ENCODE results near the gene SHROOM1. TPM values are rescaled to one million over a fixed set of nuclear protein-coding genes. Genes with fewer than 3 reads are reported as not detected.

The SHROOM1 gene
- total RNA-seq, 6 donors from 2014 or later, result 7.7 to 27.6 (median 20.0) TPM

DNA sequence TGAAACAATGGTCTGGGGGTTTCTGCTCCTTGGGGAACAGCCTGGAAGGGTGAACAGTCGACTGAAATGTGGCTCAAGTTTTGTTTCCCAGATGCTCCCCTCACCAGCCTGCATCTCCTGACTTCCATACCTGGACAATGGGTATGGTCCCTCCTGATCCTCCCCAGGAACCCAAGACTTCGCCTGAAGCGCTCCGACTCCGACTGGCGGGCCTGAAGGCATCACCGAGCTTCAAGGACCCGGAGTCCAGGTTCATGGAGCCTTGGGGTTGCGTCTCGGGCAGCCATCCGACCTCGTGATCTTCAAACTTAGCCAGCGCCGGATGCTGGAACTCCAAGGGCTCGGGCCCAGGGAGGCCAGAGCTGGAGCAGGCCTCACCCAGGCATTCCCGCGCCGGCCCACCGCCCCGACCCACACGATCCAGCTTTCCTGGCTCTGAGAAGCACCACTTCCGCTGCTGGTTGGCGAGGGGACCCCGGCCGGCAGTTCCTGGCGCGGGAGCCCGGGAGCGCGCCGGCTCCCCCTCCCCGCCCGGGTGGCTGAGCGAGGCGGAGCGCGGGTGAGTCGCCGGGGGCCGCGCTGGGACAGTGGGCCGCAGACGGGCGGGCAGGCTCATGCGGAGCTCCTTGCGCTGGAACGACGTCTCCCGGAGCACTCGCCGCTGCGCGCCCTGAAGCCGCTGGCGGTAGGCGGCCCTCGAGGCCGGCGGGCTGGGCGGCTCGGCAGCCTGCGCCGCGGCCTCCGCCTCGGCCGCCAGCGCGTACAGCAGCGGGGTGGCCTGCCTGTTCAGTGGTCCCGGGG is 5.2 kb downstream of the SHROOM1 start:
- peak in 1 of 2 donors; percentile 87 for DNase-seq
- peaks cover 0 to 9% (median 2%) of the 10 kb centered on the region in 4 donors for H3K27me3 ChIP-seq

DNA sequence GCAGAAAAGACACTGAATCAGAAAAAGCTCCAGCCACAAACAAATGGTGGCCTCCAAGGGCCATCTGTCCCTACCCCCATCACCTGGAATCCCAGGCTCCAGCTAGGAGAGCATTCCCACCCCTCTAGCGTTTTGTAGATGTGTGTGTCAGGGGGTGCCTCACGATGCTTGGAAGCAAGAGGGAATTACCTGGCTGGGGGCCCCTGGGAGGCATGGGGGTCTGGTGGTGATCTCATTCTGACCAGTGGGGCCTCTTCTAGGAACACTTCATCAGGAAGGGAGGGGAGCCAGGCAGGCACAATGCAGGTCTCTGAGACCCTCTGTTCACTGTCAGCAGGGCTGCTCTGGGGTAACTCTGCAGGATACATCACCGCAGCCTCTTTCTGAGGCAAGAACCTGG is 6.0 kb downstream of the SHROOM1 start:
- Histone ChIP-seq H3K4me1 (peaks cover 29 to 50% (median 35%) of the 10 kb centered on the region in 4 donors), H3K4me3 (no peak overlapping the region), H3K36me3 (peaks cover 0 to 30% (median 10%) of the 10 kb centered on the region in 4 donors), H3K27ac (no peak overlapping the region), H3K27me3 (peaks cover 0 to 8% (median 3%) of the 10 kb centered on the region in 4 donors), H3K9me3 (no peaks in the 10 kb centered on the region)
- WGBS, 2 donors, result 94 to 100% methylated on average over 3 of the region's 3 CpGs
- no peak for TF ChIP-seq POLR2AphosphoS5 (IDR thresholded peaks at IDR 0.05)
- TF ChIP-seq, protein P1, sequence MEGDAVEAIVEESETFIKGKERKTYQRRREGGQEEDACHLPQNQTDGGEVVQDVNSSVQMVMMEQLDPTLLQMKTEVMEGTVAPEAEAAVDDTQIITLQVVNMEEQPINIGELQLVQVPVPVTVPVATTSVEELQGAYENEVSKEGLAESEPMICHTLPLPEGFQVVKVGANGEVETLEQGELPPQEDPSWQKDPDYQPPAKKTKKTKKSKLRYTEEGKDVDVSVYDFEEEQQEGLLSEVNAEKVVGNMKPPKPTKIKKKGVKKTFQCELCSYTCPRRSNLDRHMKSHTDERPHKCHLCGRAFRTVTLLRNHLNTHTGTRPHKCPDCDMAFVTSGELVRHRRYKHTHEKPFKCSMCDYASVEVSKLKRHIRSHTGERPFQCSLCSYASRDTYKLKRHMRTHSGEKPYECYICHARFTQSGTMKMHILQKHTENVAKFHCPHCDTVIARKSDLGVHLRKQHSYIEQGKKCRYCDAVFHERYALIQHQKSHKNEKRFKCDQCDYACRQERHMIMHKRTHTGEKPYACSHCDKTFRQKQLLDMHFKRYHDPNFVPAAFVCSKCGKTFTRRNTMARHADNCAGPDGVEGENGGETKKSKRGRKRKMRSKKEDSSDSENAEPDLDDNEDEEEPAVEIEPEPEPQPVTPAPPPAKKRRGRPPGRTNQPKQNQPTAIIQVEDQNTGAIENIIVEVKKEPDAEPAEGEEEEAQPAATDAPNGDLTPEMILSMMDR (IDR thresholded peaks at IDR 0.05), result no peak
- TF ChIP-seq POLR2A (IDR thresholded peaks at IDR 0.05), result no peak
- TF ChIP-seq EP300 (IDR thresholded peaks at IDR 0.05), result no peak
- ATAC-seq (ENCODE audit: low FRiP score in 2 of 2) (no peak), DNase-seq (no peak)

More for the DNA sequence above, 5.2 kb downstream of the SHROOM1 start:
- no peaks in the 10 kb centered on the region for H3K9me3 ChIP-seq
- no peak for ATAC-seq (ENCODE audit: low FRiP score in 2 of 2)
- 91 to 100% methylated on average over 2 to 17 of the region's 71 CpGs for WGBS, 2 donors
- no peak for TF ChIP-seq POLR2AphosphoS5 (IDR thresholded peaks at IDR 0.05)
- no peak for TF ChIP-seq EP300 (IDR thresholded peaks at IDR 0.05)
- TF ChIP-seq POLR2A (IDR thresholded peaks at IDR 0.05), result no peak
- TF ChIP-seq, protein P1 (IDR thresholded peaks at IDR 0.05), result no peak
- peak overlapping the region in 3 of 4 donors; percentile 7 to 33 (median 23) for H3K4me3 ChIP-seq
- peak overlapping the region in 1 of 4 donors; percentile 78 for H3K27ac ChIP-seq
- peaks cover 29 to 51% (median 33%) of the 10 kb centered on the region in 4 donors for H3K4me1 ChIP-seq
- H3K36me3 ChIP-seq, result peaks cover 0 to 30% (median 10%) of the 10 kb centered on the region in 4 donors

DNA sequence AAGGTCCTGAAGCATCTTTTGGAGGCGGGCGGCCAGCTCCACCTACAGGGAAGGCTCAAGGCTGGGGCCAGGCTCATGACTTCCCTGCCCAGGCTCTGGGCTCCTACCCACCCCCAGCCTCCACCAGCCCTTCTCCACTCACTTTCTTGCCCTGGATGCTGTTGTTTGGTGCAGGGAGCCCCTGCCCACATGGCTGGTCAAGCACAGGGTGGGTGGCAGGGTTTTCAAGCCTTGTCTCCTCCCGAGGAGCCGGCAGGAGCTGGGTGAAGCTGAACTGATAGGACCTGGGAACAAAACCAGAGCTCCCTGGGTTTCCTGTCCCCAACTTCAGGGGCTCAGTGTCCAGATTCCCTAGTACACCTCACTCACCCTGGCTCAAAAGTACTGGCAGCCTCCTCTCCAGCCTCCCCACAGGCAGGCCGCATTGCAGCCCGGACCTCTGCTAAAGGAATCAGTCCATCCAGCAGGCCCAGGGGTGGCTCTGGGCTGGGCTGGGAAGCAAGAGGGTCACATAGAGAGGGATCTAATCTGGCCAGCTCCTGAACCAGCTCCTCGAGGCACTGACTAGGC is 6.9 kb downstream of the SHROOM1 start:
- ATAC-seq (ENCODE audit: low FRiP score in 2 of 2) (no peak), DNase-seq (no peak)
- TF ChIP-seq, protein P1 (IDR thresholded peaks at IDR 0.05), result no peak
- no peak for TF ChIP-seq POLR2AphosphoS5 (IDR thresholded peaks at IDR 0.05)
- TF ChIP-seq POLR2A (IDR thresholded peaks at IDR 0.05), result no peak
- TF ChIP-seq EP300 (IDR thresholded peaks at IDR 0.05), result no peak
- no peak overlapping the region for H3K27ac ChIP-seq
- peaks cover 0 to 8% (median 3%) of the 10 kb centered on the region in 4 donors for H3K27me3 ChIP-seq
- H3K9me3 ChIP-seq, result no peaks in the 10 kb centered on the region
- WGBS, 2 donors, result 93 to 100% methylated on average over 2 to 7 of the region's 7 CpGs
- peaks cover 20 to 42% (median 28%) of the 10 kb centered on the region in 4 donors for H3K4me1 ChIP-seq
- no peak overlapping the region for H3K4me3 ChIP-seq
- peaks cover 0 to 30% (median 10%) of the 10 kb centered on the region in 4 donors for H3K36me3 ChIP-seq

DNA sequence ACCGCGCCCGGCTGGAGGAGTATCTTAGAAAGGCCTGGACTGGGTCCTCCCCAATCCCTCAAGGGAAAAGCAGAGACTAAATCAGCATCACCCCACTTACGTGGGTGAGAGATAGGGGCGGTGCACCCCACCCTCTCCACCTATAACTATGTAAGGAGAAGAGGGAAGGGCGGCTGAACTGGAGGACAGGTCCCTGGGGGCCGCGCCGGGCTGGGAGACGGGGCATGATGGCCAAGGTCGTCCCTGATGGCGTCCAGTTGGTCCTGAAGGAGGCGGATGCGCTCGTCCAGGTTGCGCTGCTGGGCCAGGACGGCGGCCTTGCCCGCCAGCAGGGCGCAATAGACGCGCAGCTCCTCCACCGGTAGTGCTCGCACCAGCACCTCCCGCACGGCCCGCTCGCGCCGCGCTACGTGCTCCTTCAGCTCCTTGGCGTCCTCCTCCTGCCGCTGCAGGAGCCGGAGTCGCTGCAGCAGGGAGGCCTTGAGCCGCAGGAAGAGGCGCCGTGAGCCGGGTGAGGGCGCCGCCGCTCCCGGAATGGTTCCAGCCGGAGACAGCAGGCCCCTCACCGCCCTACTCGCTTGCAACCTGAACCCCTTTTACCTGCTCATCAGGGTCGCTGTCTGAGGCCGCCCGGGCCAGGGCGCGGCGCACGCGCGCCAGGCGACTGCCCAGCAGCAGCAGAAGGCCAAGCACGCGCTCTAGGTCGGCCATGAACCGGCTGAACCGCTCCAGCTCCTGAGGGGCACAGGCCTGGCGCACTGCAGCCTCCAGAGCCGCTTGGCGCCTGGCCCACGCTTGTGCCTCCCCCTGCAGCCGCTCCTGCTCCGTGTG is 7.6 kb downstream of the SHROOM1 start:
- 38 to 75% methylated on average over 34 to 67 of the region's 68 CpGs for WGBS, 2 donors
- DNase-seq (peak in 1 of 2 donors; percentile 89), ATAC-seq (ENCODE audit: low FRiP score in 2 of 2) (peak in 1 of 2 donors; percentile 9)
- Histone ChIP-seq H3K36me3 (peaks cover 0 to 30% (median 10%) of the 10 kb centered on the region in 4 donors), H3K4me1 (peaks cover 17 to 42% (median 25%) of the 10 kb centered on the region in 4 donors), H3K27me3 (peaks cover 0 to 8% (median 3%) of the 10 kb centered on the region in 4 donors), H3K4me3 (peak overlapping the region in 2 of 4 donors; percentile 20 to 25), H3K9me3 (no peaks in the 10 kb centered on the region), H3K27ac (no peak overlapping the region)
- TF ChIP-seq POLR2AphosphoS5 (IDR thresholded peaks at IDR 0.05) (no peak), POLR2A (IDR thresholded peaks at IDR 0.05) (no peak)
- TF ChIP-seq, protein P1 (IDR thresholded peaks at IDR 0.05), result peak in 3 of 6 experiments; percentile 7 to 14 (median 9)
